Right ventricle myocardium superior (tissue), 1 donor: Measurements from ENCODE around the gene ITPR3. TPM values are rescaled to one million over a fixed set of nuclear protein-coding genes. Genes with fewer than 3 reads are reported as not detected.

Source experiments
- ATAC-seq: fragments of 200-7000 bp; cut with Tn5 transposase; one replicate; pipeline ENCODE4 v1.9.1; 2020; ENCODE audit warnings: mild to moderate bottlenecking; ENCODE audit not compliant: poor library complexity
- DNase-seq: peaks from one replicate; pipeline ENCODE4 v3.0.0-alpha.2; 2020
- intact Hi-C: fragments of 100-400 bp; cut with DNase I; formaldehyde crosslinking; loops from one replicate; pipeline ENCODE4 v1.11.2; 2022
- total RNA-seq: library from RNA; stranded (reverse); fragmentation: NEBNext Ultra II Directional; extraction: Animal tissue kit (Norgen Biotek cat#: 25700); gene quantifications from one replicate; pipeline ENCODE4 v1.2.1, GENCODE V29; 2021
- donor health status: DM: no; HTN: yes; CAD: no; lungs with severe emphysema.

Gene ITPR3
- total RNA-seq, 1 donor from 2014 or later: 6.0 TPM

GRCh38 chr6:33689148-33689494 is 68.0 kb downstream of the ITPR3 start:
- intact Hi-C loops: no loop called here
- no peak for ATAC-seq
- peak; percentile 40 for DNase-seq

- peak; percentile 20 for DNase-seq
- intact Hi-C loops: no loop called here
- no peak for ATAC-seq
Measured at GRCh38 chr6:33689879-33690278, 68.8 kb downstream of the ITPR3 start.

- peak; percentile 42 for DNase-seq
Measured at GRCh38 chr6:33690766-33691165, 69.6 kb downstream of the ITPR3 start.

GRCh38 chr6:33691456-33692077 is 70.4 kb downstream of the ITPR3 start:
- intact Hi-C loops: no loop called here
- ATAC-seq (no peak), DNase-seq (peak; percentile 33)

More at GRCh38 chr6:33690766-33691165, 69.6 kb downstream of the ITPR3 start:
- intact Hi-C loops: no loop called here
- no peak for ATAC-seq

GRCh38 chr6:33692078-33692759 is 71.1 kb downstream of the ITPR3 start:
- intact Hi-C loops: no loop called here
- peak; percentile 84 for DNase-seq
- peak; percentile 80 for ATAC-seq

- intact Hi-C loops: no loop called here
- DNase-seq (peak; percentile 67), ATAC-seq (peak; percentile 18)
Measured at GRCh38 chr6:33692760-33693158, 71.6 kb downstream of the ITPR3 start.

GRCh38 chr6:33693186-33694105 is 72.3 kb downstream of the ITPR3 start:
- ATAC-seq (peak; percentile 69), DNase-seq (peak; percentile 51)

DNA sequence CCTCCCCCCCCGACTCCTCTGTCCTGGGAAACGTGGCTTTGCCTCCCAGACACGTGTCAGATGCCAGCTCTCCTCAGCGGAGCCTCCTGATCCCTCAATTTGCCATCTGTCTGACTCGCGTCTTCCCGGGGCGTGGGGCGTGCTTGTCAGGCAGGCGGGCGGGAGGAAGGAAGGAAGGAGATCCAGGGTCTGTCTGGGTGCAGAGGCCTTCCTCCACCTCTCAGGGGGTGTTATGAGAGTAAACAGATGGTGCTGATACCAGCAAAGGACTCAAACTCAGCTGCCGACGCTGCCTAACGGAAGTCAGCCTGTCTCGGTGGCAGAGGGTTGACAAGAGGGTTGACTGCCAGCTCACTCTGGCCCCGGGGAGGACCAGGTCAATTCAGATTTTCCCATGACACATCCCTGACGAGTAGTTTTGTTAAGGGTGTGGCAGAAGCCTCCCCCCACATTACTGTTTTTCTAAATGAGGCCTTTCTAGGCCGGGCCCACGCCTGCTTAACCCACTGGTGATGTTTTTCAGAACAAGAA is 73.3 kb downstream of the ITPR3 start:
- no peak for ATAC-seq
- DNase-seq: peak; percentile 49
- intact Hi-C loops: no loop called here

More at GRCh38 chr6:33693186-33694105, 72.3 kb downstream of the ITPR3 start:
- intact Hi-C loops: no loop called here

- no peak for DNase-seq
- intact Hi-C loops: no loop called here
- ATAC-seq: no peak
Measured at GRCh38 chr6:33694977-33695376, 73.9 kb downstream of the ITPR3 start.

- intact Hi-C loops: no loop called here
- DNase-seq: no peak
- no peak for ATAC-seq
Measured at GRCh38 chr6:33695451-33695887, 74.3 kb downstream of the ITPR3 start.

GRCh38 chr6:33696076-33696475 is 75.0 kb downstream of the ITPR3 start:
- intact Hi-C loops: no loop called here
- ATAC-seq (no peak), DNase-seq (no peak)

DNA sequence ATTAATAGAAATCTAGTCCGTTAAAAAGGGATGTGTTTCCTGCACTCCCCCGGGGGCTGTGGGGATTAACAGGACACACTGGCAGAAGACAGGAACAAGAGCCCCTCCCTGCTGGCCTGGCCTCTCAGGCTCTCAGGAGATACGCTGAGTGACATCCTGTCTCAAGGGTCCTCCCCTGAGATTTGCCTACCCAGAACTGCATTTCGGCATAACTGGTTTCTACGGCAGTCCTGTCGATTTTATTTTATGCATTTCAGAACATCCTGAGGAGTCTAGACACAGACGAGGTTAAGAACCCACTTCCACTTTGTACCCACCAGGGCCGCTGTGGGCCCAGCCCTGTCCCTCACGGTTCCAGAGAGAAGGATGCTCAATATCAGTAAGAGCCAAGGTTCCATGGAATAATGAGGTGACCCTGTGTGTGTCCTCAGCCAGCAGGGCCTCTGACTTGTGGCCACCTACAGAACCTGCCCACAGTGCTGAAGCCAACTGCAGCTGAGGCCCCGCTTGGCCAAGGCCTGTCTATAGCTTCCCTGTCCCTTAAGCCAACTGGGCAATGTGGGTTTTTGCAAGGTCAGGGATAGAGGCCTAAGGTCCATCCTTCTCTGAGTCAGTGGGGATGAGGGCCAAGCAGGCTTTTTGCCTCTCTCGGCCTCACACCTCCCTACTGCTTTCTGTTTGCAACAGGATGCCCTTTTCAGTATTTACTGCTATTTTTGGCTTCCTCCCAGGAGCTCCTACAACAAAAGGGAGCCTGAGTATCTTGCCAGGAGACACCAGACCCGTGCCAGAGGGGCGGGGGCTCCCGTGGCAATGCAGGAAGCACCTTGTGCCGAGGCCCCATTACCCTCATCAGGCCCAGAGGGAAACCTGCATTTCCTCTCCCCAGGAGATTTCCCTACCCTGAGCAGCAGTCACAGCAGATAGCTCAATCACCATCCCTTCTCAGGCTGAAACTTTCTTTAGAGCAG is 75.7 kb downstream of the ITPR3 start:
- intact Hi-C loops: no loop called here

GRCh38 chr6:33697845-33698244 is 76.7 kb downstream of the ITPR3 start:
- no peak for DNase-seq
- ATAC-seq: no peak
- intact Hi-C loops: no loop called here

More for the DNA sequence above, 75.7 kb downstream of the ITPR3 start:
- ATAC-seq (peak; percentile 9), DNase-seq (peak; percentile 73)

GRCh38 chr6:33698494-33698893 is 77.4 kb downstream of the ITPR3 start:
- intact Hi-C loops: no loop called here
- DNase-seq (no peak), ATAC-seq (no peak)

DNA sequence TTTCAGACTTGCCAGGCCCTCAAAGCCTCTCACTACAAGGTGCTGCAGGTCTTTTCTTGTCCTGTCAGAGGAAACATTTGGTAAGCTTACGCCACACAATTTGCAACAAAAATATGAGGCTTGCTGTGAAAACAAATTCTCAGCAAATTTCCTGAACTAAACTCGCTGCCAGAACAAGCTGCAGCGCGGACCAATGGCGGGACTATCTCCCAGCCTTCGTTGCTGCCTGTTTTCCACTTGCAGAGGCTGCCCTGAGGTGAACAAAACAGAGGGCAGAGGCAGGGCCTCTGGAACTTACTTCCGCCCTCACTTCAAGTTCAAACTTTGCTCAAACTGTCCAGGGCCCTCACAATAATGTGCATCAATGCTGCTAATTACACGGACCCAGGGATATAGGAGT is 78.0 kb downstream of the ITPR3 start:
- no peak for ATAC-seq
- intact Hi-C loops: no loop called here
- no peak for DNase-seq

DNA sequence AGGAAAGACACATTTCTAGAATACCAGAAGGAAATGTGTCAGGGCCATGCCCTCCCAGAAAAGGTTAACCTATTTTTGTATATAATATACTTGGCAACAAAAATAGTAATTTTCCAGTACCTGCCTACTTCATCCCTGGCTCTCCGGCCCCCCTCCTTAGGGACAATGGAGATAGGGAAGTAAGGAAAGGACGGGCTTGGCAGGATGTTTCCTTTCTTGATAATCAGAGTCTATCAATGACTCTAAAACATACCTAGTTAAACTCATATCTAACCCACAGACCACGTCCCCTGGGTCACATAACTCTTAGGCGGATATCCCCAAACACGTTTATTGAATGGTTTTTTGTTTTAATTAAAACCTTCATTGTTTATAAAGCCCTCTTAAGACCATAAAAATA is 78.6 kb downstream of the ITPR3 start:
- ATAC-seq: no peak
- intact Hi-C loops: no loop called here
- DNase-seq: no peak

GRCh38 chr6:33700391-33701050 is 79.4 kb downstream of the ITPR3 start:
- ATAC-seq: peak; percentile 23
- DNase-seq: peak; percentile 76
- intact Hi-C loops: no loop called here
